HEK293 (cell line): ENCODE data around the gene MALT1.

Source experiments
- CTCF ChIA-PET: fragments of 350-600 bp; formaldehyde crosslinking; extraction: SDS; loops from one replicate; lab custom pipeline; 2021; ENCODE audit warnings: antibody characterized with exemption; lab: Yijun Ruan, JAX
- POLR2A ChIA-PET: fragments of 300-600 bp; formaldehyde crosslinking; extraction: SDS; loops from one replicate; lab custom pipeline; 2020; ENCODE audit warnings: antibody characterized with exemption, inconsistent platforms; lab: Yijun Ruan, JAX
- H3K27ac ChIP-seq: fragments of 200-500 bp; sonication (Bioruptor generic); 2 replicates; pipeline ENCODE4 v1.5.1; 2014; ENCODE audit warnings: low read depth, low read length, control low read depth, inconsistent platforms; ENCODE audit errors: extremely low read depth
- H3K36me3 ChIP-seq, 2 experiments: fragments of 200-500 bp in 1 of 2; sonication (Bioruptor generic) in 1 of 2; 1 replicate in 1 of 2; 2 replicates in 1 of 2; pipeline ENCODE4 v1.5.1; 2014 to 2017; ENCODE audit warnings: inconsistent platforms in 2 of 2, low read length in 2 of 2; ENCODE audit not compliant: control insufficient read depth in 2 of 2, insufficient read depth in 1 of 2
- H3K4me1 ChIP-seq: fragments of 200-500 bp; sonication (Bioruptor generic); 2 replicates; pipeline ENCODE4 v1.5.1; 2014; ENCODE audit warnings: mild to moderate bottlenecking, low read length, inconsistent platforms; ENCODE audit not compliant: control insufficient read depth, insufficient read depth
- H3K4me3 ChIP-seq: 2 replicates; pipeline ENCODE4 v1.5.1; 2011; ENCODE audit warnings: low read depth, mild to moderate bottlenecking, control low read depth, low read length, moderate library complexity
- H3K9me3 ChIP-seq: fragments of 200-500 bp; sonication (Bioruptor generic); 2 replicates; pipeline ENCODE4 v1.5.1; 2014; ENCODE audit warnings: low read depth, low read length, inconsistent platforms; ENCODE audit not compliant: control insufficient read depth, insufficient read depth
- KLF16 ChIP-seq: fragments of 450-650 bp; formaldehyde crosslinking; IDR thresholded peaks from 2 replicates; pipeline ENCODE4 v1.5.1; 2017; ENCODE audit warnings: missing biosample characterization, missing genetic modification characterization
- KLF7 ChIP-seq: fragments of 450-650 bp; formaldehyde crosslinking; IDR thresholded peaks from 2 replicates; pipeline ENCODE4 v1.5.1; 2016; ENCODE audit warnings: missing biosample characterization, missing genetic modification characterization, borderline replicate concordance
- MEIS1 ChIP-seq: sonication (generic); formaldehyde crosslinking; IDR thresholded peaks from 2 replicates; pipeline ENCODE4 v1.8.1; 2022; ENCODE audit warnings: missing genetic modification reagents, mild to moderate bottlenecking, borderline replicate concordance
- MZF1 ChIP-seq: fragments of 450-650 bp; formaldehyde crosslinking; IDR thresholded peaks from 2 replicates; pipeline ENCODE4 v1.5.1; 2017; ENCODE audit warnings: missing biosample characterization, missing genetic modification characterization, borderline replicate concordance
- SCRT2 ChIP-seq: fragments of 450-650 bp; formaldehyde crosslinking; IDR thresholded peaks from 2 replicates; pipeline ENCODE4 v1.5.1; 2016; ENCODE audit warnings: missing biosample characterization, missing genetic modification characterization
- ZBTB1 ChIP-seq: fragments of 450-650 bp; formaldehyde crosslinking; IDR thresholded peaks from 2 replicates; pipeline ENCODE4 v1.5.1; 2016; ENCODE audit warnings: missing biosample characterization, missing genetic modification characterization
- ZBTB17 ChIP-seq: fragments of 450-650 bp; formaldehyde crosslinking; IDR thresholded peaks from 2 replicates; pipeline ENCODE4 v1.5.1; 2016; ENCODE audit warnings: missing biosample characterization, missing genetic modification characterization
- ZNF10 ChIP-seq: fragments of 450-650 bp; formaldehyde crosslinking; IDR thresholded peaks from 2 replicates; pipeline ENCODE4 v1.5.1; 2017; ENCODE audit warnings: missing biosample characterization, missing genetic modification characterization
- ZNF114 ChIP-seq: fragments of 450-650 bp; formaldehyde crosslinking; IDR thresholded peaks from 2 replicates; pipeline ENCODE4 v1.5.0; 2017; ENCODE audit warnings: missing biosample characterization, missing genetic modification characterization
- ZNF169 ChIP-seq: fragments of 450-650 bp; formaldehyde crosslinking; IDR thresholded peaks from 2 replicates; pipeline ENCODE4 v1.5.1; 2016; ENCODE audit warnings: missing biosample characterization, missing genetic modification characterization
- ZNF19 ChIP-seq: fragments of 450-650 bp; formaldehyde crosslinking; IDR thresholded peaks from 2 replicates; pipeline ENCODE4; 2016; ENCODE audit warnings: missing biosample characterization, missing genetic modification characterization, low read depth
- ZNF221 ChIP-seq: fragments of 450-650 bp; formaldehyde crosslinking; IDR thresholded peaks from 2 replicates; pipeline ENCODE4 v1.5.1; 2017; ENCODE audit warnings: missing biosample characterization, missing genetic modification characterization, borderline replicate concordance
- ZNF514 ChIP-seq: fragments of 450-650 bp; formaldehyde crosslinking; IDR thresholded peaks from 2 replicates; pipeline ENCODE4 v1.5.1; 2016; ENCODE audit warnings: missing biosample characterization, missing genetic modification characterization
- ZNF558 ChIP-seq: fragments of 450-650 bp; formaldehyde crosslinking; IDR thresholded peaks from 2 replicates; pipeline ENCODE4 v1.5.1; 2016; ENCODE audit warnings: missing biosample characterization, missing genetic modification characterization
- ZNF600 ChIP-seq: fragments of 450-650 bp; formaldehyde crosslinking; IDR thresholded peaks from 2 replicates; pipeline ENCODE4 v1.5.1; 2016; ENCODE audit warnings: missing biosample characterization, missing genetic modification characterization
- ZNF76 ChIP-seq: fragments of 450-650 bp; formaldehyde crosslinking; IDR thresholded peaks from 2 replicates; pipeline ENCODE4; 2016; ENCODE audit warnings: low read depth, missing biosample characterization, missing genetic modification characterization, borderline replicate concordance
- ZNF768 ChIP-seq: fragments of 450-650 bp; formaldehyde crosslinking; IDR thresholded peaks from 2 replicates; pipeline ENCODE4 v1.5.1; 2018; ENCODE audit warnings: missing biosample characterization, mild to moderate bottlenecking, missing genetic modification characterization
- ZNF777 ChIP-seq: fragments of 450-650 bp; formaldehyde crosslinking; IDR thresholded peaks from 2 replicates; pipeline ENCODE4 v1.5.1; 2017; ENCODE audit warnings: missing biosample characterization, missing genetic modification characterization, borderline replicate concordance
- ZSCAN16 ChIP-seq: fragments of 450-650 bp; formaldehyde crosslinking; IDR thresholded peaks from 2 replicates; pipeline ENCODE4 v1.5.1; 2016; ENCODE audit warnings: missing biosample characterization, missing genetic modification characterization
- ZSCAN23 ChIP-seq: fragments of 450-650 bp; formaldehyde crosslinking; IDR thresholded peaks from 2 replicates; pipeline ENCODE4 v1.5.1; 2016; ENCODE audit warnings: missing biosample characterization, missing genetic modification characterization
- ZXDB ChIP-seq: fragments of 450-650 bp; formaldehyde crosslinking; IDR thresholded peaks from 2 replicates; pipeline ENCODE4 v1.5.1; 2016; ENCODE audit warnings: missing biosample characterization, missing genetic modification characterization
- TF ChIP-seq, protein P1 (sequence below): fragments of 450-650 bp; formaldehyde crosslinking; IDR thresholded peaks from 2 replicates; pipeline ENCODE4 v1.5.1; 2016; ENCODE audit warnings: missing biosample characterization, missing genetic modification characterization
- TF ChIP-seq, protein P2 (sequence below): fragments of 450-650 bp; formaldehyde crosslinking; IDR thresholded peaks from 2 replicates; pipeline ENCODE4 v1.5.1; 2016; ENCODE audit warnings: missing biosample characterization, missing genetic modification characterization
- TF ChIP-seq, protein P3 (sequence below): fragments of 450-650 bp; formaldehyde crosslinking; IDR thresholded peaks from 2 replicates; pipeline ENCODE4 v1.5.1; 2017; ENCODE audit warnings: missing biosample characterization, missing genetic modification characterization
- TF ChIP-seq, protein P4 (sequence below): fragments of 450-650 bp; formaldehyde crosslinking; IDR thresholded peaks from 2 replicates; pipeline ENCODE4 v1.5.1; 2016; ENCODE audit warnings: missing biosample characterization, missing genetic modification characterization

The MALT1 gene

DNA sequence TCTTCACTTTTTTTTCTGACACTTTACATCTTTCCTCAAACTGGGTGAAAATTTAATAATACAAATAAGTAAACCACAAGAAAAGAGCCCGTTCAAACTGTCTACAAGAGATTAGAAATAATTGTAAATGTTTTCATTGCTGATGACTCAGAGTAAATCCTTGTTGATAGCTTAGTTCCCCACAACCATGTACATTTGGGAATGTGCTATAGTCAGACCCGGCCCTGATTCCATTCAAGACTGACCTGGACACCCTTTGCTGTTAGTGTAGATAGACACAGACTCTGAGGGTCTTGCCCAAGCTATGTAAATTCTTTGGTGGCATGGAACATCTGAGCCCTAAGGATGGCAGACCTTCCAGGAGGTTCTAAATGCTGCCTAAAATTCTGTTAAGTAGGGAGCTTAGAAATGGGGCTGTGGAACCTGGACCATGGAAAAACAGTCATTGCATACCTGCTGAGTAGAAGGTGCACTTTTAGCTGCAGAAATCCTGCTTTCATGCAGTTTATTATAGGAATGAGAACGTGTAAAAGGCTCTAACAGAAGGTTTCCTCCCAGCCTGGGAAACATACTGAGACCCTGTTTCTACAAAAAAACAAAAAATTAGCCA lies 3.7 kb downstream of the MALT1 start:
- Histone ChIP-seq H3K36me3 (no peaks in the 10 kb centered on the region; a peak in 2 of 3 replicates), H3K4me3 (no peak overlapping the region), H3K27ac (no peak overlapping the region), H3K4me1 (peaks cover 31% of the 10 kb centered on the region), H3K9me3 (no peaks in the 10 kb centered on the region)
- no peak for TF ChIP-seq ZSCAN16
- no peak for TF ChIP-seq ZNF768
- no peak for TF ChIP-seq ZNF558
- no peak for TF ChIP-seq KLF7 (tag by site-specific recombination)
- TF ChIP-seq, protein P1, sequence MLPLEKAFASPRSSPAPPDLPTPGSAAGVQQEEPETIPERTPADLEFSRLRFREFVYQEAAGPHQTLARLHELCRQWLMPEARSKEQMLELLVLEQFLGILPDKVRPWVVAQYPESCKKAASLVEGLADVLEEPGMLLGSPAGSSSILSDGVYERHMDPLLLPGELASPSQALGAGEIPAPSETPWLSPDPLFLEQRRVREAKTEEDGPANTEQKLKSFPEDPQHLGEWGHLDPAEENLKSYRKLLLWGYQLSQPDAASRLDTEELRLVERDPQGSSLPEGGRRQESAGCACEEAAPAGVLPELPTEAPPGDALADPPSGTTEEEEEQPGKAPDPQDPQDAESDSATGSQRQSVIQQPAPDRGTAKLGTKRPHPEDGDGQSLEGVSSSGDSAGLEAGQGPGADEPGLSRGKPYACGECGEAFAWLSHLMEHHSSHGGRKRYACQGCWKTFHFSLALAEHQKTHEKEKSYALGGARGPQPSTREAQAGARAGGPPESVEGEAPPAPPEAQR: no peak
- no peak for TF ChIP-seq KLF16
- CTCF ChIA-PET: interaction anchor here (2.0 kb wide), 1 partner anchor 145 kb away, joined by 6 read pairs; no protein-coding TSS in a partner anchor
- POLR2A ChIA-PET: interaction anchor here (1.5 kb wide), 1 partner anchor 96 kb away, joined by 3 read pairs; no protein-coding TSS in a partner anchor

DNA sequence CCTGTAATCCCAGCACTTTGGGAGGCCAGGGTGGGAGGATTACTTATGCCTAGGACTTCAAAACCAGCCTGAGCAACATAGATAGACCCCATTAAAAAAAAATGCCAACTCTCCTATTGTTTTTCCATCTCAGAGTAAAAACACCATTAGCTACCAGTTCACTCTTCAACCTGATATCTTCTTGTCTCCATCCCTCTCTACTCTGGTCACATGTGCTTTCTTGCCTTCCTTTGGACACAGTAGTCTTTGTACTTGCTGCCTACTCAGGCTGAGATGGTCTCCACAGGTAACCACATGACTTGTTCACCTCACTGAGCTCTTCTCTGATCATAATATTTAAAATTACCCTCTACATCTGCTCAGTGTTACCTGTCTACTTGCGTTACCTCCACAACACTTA lies 5.0 kb downstream of the MALT1 start:
- Histone ChIP-seq H3K27ac (no peak overlapping the region), H3K36me3 (peaks cover 0 to 2% of the 10 kb centered on the region in 2 experiments), H3K4me1 (peaks cover 25% of the 10 kb centered on the region), H3K9me3 (no peaks in the 10 kb centered on the region), H3K4me3 (no peak overlapping the region)
- ChIA-PET POLR2A (no interaction called here), CTCF (interaction anchor here (1.2 kb wide), 1 partner anchor 146 kb away, joined by 5 read pairs; no protein-coding TSS in a partner anchor)
- no peak for TF ChIP-seq MEIS1
- TF ChIP-seq ZNF221 (tag by site-specific recombination): no peak
- no peak for TF ChIP-seq ZSCAN23 (tag by site-specific recombination)
- TF ChIP-seq, protein P2, sequence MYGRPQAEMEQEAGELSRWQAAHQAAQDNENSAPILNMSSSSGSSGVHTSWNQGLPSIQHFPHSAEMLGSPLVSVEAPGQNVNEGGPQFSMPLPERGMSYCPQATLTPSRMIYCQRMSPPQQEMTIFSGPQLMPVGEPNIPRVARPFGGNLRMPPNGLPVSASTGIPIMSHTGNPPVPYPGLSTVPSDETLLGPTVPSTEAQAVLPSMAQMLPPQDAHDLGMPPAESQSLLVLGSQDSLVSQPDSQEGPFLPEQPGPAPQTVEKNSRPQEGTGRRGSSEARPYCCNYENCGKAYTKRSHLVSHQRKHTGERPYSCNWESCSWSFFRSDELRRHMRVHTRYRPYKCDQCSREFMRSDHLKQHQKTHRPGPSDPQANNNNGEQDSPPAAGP: no peak
- no peak for TF ChIP-seq ZNF114 (tag by site-specific recombination)

DNA sequence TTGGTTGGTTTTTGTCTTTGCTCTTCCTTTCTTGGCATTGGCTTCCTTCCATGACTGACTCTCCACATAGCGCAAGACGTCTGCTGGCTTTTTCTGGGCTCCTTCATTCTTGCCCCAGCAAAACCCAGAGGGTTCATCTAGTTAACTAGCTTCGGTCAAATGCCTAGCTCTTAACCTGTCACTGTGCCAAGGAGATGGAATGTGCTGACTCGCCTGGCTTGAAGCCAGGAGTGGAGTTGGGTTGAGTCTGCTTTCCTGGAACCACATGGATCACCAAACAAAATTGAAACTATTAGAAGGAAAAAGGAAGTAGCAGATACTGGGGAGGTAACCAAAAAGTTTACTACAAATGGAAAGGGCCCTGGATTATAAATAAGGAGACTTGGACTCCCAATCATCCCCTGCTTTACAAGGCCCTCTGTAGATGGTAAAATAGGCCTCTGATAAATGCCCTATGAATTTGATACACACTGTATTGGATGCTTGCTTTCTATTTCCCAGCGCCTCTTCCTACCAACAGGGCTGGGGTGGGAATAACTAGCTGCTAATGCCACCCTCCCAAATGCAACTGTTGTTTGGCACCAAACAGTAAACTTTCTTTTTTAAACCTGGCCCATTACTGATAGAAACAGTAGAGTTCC lies 11.3 kb downstream of the MALT1 start:
- POLR2A ChIA-PET: interaction anchor here (1.0 to 3.6 kb wide), 2 partner anchors 10 to 11 kb away, joined by 3 to 36 read pairs; partner anchors contain the start of gene MALT1
- H3K27ac ChIP-seq: no peak overlapping the region
- no peak overlapping the region for H3K4me3 ChIP-seq
- no peaks in the 10 kb centered on the region for H3K9me3 ChIP-seq
- H3K36me3 ChIP-seq: peaks cover 9 to 17% of the 10 kb centered on the region in 2 experiments
- peaks cover 20% of the 10 kb centered on the region for H3K4me1 ChIP-seq
- CTCF ChIA-PET: interaction anchor here (0.6 to 2.4 kb wide), 6 partner anchors 11 to 152 kb away, joined by 3 to 8 read pairs (median 5); partner anchors contain the start of gene MALT1
- TF ChIP-seq MZF1 (tag by site-specific recombination): no peak
- no peak for TF ChIP-seq ZNF19
- TF ChIP-seq ZNF600: no peak
- TF ChIP-seq ZNF76 (tag by site-specific recombination): no peak
- no peak for TF ChIP-seq ZNF169 (tag by site-specific recombination)
- no peak for TF ChIP-seq SCRT2
- no peak for TF ChIP-seq ZBTB1 (tag by site-specific recombination)
- TF ChIP-seq, protein P3, sequence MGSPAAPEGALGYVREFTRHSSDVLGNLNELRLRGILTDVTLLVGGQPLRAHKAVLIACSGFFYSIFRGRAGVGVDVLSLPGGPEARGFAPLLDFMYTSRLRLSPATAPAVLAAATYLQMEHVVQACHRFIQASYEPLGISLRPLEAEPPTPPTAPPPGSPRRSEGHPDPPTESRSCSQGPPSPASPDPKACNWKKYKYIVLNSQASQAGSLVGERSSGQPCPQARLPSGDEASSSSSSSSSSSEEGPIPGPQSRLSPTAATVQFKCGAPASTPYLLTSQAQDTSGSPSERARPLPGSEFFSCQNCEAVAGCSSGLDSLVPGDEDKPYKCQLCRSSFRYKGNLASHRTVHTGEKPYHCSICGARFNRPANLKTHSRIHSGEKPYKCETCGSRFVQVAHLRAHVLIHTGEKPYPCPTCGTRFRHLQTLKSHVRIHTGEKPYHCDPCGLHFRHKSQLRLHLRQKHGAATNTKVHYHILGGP (tag by site-specific recombination): peak; percentile 48; the same call in 1 of the 2 replicates
- TF ChIP-seq ZBTB17 (tag by site-specific recombination): peak; percentile 72
- no peak for TF ChIP-seq ZNF10 (tag by site-specific recombination)
- TF ChIP-seq ZXDB: peak; percentile 24; the same call in 1 of the 2 replicates
- TF ChIP-seq, protein P4, sequence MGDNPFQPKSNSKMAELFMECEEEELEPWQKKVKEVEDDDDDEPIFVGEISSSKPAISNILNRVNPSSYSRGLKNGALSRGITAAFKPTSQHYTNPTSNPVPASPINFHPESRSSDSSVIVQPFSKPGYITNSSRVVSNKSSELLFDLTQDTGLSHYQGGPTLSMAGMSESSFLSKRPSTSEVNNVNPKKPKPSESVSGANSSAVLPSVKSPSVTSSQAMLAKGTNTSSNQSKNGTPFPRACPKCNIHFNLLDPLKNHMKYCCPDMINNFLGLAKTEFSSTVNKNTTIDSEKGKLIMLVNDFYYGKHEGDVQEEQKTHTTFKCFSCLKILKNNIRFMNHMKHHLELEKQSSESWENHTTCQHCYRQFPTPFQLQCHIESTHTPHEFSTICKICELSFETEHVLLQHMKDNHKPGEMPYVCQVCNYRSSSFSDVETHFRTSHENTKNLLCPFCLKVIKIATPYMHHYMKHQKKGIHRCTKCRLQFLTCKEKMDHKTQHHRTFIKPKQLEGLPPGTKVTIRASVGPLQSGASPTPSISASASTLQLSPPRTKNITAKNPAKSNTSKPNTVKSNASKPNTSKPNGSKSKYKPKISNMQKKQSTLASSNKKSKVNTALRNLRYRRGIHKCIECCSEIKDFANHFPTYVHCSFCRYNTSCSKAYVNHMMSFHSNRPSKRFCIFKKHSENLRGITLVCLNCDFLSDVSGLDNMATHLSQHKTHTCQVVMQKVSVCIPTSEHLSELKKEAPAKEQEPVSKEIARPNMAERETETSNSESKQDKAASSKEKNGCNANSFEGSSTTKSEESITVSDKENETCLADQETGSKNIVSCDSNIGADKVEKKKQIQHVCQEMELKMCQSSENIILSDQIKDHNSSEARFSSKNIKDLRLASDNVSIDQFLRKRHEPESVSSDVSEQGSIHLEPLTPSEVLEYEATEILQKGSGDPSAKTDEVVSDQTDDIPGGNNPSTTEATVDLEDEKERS (tag by site-specific recombination): no peak
- no peak for TF ChIP-seq ZNF777 (tag by site-specific recombination)
- TF ChIP-seq ZNF514 (tag by site-specific recombination): no peak
